Stimulated activated CD4-positive, alpha-beta T cell treated with anti-CD3 and anti-CD28 coated beads, TNF-alpha, amount 100 ng/mL, for 1 hour (primary cell): ENCODE measurements around the gene FN1.
A peak's percentile ranks its signal among the peaks of the same experiment; 100 is the strongest.
"Not testable (repeated sequence)": the region's sequence is repeated elsewhere in the genome, so short reads cannot be mapped to it uniquely, and the experiment has no call there.

Experiments
- DNase-seq, 3 donors: peaks; one replicate each; pipeline ENCODE4 v3.0.0-alpha.2; 2020; ENCODE audit warnings: low read depth in 3 of 3, low spot score in 1 of 3

FN1 gene

DNA sequence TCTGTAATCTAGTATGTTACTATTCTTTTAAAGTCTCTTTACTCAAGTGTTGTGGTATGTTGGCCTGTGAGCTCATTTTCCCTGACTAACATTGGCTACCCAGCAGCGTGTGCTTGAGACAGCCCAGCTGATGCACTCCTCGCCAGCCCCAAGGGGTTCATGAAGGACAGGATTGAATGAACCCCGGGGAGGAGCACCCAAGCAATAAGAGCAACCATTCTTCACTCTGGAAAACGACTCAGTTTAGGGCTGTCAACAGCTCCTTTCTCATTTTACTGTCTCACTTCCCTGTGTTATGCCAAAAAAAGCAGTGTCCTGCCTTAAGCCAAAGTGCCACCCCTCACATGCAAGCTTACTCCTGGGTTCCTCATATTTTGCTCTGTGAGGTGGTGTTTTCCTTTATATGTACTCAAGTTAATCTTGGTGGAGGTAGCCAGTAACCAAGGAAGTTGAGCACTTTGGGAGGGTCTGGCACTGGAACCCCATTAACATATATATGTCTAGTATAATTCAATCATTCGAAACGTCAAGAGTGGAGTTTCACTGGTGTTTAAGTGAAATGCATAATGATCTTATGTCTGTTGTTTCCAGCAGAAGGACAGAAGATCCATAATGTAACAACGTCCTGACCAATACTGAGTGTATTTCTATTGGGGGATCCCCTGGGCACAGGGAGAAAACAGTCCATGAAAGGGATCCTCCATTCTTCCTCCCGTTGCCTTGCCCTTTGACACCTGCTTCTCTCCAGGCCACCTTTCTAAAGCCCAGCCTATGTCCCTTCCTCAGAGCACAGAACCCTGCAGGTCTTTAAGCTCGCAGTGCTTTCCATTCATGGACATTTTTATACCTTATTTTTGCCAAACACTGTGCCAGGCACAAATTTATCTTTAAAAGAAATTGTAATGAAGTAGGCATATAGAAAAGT lies 80.8 kb downstream of the FN1 start:
- DNase-seq = no peak

DNA sequence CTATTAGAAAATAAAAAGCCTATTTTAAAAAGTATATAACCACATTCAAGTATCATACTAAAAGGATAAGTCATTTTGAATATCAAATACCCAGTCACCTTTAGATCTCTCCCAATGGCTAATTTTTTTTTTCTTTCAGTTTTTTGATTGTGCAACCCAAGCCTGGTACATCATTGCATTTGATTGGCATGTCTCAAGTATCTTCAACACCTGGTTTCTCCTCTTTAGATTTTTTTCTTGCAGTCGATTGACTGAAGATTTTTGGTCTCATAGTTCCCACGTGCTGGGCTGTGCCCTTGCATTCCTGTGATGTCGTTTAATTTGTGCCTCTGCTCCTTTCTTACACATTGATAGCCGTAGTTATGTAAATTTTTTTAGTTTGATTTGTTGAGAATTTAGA lies 83.3 kb downstream of the FN1 start:
- no peak for DNase-seq

DNA sequence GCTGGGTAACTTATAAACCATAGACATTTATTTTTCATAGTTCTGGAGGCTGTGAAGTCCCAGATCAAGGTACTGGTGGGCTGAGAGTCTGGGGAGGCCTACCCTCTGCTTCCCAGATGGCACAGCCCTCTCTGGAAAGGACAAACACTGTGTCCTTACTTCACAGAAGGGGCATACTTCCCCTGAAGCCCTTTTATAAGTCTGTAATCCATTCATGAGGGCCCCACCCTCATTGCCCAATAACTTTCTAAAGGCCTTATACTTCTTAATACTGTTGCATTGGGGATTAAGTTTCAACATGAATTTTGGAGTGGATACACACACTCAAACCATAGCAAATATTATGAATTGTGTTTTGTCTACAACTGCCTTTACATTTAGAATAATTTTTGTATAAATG lies 88.0 kb downstream of the FN1 start:
- DNase-seq = no peak

DNA sequence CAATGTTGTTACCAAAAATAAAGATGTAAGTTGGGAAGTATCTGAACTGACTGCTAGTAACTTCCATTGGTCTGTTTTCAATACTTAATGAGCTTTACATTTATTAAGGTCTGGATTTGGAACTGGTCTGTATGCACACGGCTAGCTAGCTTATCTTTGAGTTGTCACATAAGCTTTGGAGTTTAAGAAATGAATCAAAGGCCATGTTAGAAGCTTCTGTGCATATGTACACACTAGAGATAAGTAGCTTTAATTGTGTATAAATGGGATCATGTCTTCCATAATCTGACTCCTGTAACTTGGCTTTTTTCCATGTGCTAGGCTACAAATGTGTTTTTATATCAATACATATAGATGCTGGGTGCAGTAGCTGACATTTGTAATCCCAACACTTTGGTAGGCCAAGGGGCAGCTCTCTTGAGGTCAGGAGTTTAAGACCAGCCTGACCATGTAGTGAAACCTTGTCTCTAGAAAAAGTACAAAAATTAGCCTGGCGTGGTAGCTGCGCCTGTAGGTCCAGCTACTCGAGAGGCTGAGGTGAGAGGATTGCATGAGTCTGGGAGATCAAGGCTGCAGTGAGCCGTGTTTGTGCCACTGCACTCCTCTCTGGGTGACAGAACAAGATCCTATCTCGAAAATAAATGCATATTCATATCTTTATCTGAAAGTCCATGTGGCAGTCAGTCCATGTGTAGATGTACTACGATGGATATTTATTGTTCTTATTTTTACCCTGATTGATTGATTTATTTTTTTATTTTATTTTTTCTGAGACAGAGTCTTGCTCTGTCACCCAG lies 96.8 kb downstream of the FN1 start:
- no peak for DNase-seq

DNA sequence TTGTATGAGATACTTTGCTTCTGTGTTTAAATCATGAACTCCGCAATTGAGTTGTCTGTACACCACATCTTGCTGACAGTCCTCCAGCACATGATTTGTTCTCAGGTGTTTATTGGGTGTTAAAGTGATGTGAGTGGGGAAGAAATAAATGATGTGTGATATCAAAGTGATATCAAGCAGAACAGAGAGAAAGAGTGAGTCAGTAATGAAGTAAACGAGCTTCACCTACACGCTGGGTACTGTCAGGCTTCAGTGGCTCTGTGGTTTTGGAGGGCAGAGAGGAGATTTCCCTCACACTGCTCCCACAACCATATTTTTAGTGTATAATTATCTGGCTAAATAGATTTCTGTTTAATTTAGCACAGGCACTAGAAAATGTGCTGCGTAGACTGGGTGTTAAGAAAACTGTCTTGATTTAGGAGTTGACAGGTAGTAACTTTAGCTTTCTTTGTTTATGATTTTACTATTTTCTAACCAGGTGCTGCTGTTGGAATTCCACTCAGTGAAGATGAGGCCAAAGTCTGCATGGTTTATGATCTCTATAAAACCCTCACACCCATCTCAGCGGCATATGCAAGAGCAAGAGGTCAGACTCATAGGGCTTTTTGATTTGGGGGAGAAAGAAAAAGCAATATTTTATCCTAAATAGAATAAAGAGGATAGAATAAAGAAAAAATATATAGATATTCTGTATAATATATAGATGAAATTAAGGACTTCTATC lies 102.8 kb downstream of the FN1 start:
- no peak for DNase-seq

DNA sequence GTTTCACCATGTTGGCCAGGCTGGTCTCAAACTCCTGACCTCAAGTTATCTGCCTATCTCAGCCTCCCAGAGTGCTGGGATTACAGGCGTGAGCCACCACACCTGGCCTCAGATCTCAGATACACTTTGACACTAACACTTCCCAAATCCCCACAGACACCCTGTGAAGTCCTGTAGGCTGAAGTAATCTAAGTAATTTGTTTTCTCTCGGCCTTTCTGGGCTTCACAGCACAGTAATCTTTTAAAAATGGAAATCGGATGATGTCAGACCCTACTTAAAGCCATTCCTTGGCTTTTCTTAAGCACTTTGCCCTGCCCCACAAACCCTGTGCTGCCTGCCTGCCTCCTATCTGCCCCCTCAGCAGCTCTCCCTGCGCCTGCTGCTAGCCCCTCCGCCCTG lies 107.8 kb downstream of the FN1 start:
- DNase-seq = no peak

DNA sequence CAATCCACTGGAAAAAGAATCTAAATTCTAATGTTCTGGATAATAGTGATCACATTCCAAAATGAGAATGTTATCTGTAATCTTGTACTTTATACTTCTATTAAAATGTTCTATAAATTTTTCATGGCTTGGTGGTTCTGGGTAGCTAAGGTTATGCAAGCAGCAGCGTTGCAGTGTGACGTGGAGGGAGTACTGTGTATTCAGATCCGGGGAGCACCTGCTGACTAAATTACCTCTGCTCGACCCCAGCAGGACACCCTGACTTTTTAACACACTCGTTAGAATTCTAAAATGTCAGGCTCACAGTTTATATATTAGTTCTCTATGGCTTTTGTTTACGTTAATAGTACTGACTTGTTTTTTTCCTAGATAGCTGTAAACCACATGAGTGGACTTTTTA lies 111.1 kb downstream of the FN1 start:
- DNase-seq = no peak

DNA sequence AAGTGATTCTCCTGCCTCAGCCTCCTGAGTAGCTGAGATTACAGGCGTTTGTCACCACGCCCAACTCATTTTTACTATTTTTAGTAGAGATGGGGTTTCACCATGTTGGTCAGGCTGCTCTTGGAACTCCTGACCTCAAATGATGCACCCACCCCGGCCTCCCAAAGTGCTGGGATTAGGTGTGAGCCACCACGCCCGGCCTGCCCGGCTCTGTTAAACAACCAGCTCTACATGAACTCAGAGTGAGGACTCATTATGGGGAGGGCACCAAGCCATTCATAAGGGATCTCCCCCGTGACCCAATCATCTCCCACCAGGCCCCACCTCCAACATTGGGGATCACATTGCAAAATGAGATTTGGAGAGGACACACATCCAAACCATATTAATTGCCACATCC lies 115.2 kb downstream of the FN1 start:
- no peak for DNase-seq

DNA sequence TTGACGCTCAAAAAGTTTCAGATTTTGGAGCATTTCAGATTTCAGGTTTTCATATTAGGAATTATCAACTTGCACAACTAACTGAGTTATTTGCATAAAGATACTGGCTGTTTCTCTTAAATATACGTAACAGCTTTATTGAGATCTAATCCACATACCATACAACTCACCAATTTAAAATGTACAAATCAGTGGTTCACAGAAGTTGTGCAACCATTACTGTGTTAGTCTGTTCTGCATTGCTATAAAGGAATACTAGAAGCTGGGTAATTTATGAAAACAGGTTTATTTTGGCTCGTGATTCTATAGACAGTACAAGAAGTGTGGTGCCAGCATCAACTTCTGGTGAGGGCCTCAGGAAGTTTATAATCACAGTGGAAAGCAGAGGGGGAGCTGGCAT lies 115.8 kb downstream of the FN1 start:
- no peak for DNase-seq

DNA sequence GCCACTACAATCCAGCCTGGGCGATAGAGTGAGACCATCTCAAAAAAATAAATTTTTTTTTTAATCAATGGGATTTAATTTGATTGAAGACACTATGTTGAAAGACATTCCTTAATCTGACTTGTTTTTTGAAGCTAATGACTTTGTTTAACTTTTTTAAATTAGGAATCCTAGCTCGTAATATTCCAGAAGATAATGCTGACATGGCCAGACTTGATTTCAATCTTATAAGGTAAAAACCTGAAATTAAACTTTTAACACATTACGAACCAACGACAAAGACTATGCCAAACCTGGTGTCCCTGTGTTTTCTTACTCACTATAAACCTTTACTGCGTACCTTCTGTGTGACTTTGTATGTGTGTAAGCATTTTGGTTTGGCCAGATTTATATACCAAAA lies 116.4 kb downstream of the FN1 start:
- no peak for DNase-seq

DNA sequence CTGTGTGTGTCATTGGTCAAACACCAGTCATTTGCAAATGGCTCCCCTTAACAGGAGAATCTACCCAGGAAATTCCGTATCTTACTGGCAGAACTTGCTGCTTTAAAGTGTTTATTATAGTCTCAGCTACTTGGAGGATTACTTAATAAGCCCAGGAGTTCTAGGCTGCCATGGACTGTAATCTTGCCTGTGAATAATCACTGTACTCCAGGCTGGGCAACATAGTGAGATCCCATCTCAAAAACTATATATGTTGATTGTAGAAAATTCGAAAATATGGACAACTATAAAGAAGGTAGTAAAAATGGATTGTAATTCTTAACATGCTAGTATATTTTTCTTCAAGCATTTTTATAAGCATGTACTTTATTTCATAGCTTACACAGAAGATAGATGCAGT lies 119.5 kb downstream of the FN1 start:
- no peak for DNase-seq

DNA sequence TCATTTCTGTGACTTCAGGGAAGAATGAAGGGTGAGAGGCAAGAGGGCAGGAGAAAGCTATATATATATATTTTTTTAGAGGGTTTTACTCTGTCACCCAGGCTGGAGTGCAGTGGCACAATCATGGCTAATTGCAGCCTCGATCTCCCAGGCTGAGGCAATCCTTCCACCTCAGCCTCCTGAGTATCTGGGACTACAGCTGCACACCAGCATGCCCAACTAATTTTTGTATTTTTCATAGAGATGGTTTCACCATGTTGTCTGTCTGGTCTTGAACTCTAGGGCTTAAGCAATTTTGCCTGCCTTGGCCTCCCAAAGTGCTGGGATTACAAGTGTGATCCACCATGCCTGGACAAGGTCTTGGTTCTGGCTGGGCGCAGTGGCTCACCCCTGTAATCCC lies 120.6 kb downstream of the FN1 start:
- DNase-seq = no peak

DNA sequence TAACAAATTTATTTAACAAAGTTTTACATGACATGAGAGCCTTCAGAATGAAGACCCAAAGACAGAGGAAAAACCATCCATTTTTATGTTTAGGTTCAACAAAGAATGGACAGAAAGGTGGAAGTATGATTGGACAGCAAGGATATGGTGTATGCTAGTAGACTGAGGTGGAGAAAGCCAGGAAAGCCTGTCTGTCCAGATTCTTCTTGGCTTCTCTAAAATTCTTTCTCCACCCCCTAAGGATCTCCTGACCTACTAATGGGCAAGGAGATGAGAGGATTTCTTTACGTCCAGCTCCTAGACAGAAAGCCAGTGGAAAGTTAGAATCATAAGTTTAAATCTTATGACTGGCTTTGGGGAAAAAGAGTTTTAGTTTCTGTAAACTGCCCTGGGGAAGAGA lies 121.0 kb downstream of the FN1 start:
- no peak for DNase-seq

DNA sequence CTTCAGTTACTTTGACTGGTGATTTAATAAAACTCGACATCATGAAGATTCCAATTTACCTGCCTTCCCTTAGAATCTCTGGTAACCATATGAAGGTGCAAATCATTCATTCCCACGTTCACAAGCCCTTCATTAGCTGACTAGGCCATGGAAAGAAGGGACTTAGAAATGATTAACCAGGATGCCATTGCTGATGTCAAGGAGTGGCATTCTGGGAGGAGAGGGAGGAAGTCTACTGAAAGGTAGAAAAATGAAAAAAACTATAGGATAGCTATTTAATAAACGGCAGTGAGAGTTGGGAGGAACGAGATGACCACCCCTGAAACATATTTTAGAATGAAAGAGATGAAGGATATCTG lies 122.6 kb downstream of the FN1 start:
- no peak for DNase-seq

DNA sequence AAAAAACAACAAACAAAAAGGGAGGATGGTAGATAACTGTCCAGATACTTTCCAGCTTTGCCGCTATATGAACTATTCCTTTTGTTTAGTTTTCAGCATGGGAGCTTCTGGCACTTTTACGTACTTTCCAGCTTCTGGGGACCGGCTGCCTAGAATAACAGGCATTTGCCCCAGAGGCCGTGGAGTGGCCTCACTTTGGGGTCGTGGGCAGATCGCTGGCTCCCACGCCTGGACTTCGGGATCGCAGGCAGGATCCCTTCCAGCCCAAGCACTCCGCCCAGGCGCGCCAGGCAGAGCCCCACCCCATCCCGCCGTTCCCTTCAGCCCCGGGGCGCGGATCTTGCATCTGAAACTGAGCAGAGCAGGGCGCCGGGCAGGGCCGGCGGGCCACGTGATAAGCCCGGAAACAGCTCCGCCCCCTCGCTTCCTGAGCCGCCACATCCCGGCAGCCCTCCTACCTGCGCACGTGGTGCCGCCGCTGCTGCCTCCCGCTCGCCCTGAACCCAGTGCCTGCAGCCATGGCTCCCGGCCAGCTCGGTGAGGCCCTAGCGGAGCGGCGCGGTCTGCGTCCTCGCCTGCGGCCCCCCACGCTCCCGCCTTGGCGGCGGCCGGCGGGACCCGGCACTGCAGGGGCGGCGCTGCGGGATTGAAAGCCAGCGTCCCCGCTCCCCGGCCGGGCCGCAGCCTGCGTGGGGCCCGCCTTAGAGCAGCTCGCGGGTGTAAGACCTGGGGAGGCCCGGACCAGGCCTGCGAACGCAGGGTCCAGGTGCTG lies 124.1 kb downstream of the FN1 start, which contains the start of gene ATIC:
Gene ATIC (plus strand): TSS at position 435 of the 772 bp plus-strand sequence. CDS start 84 bp downstream, at position 519.
- peak; percentile 70 to 84 (median 73) for DNase-seq

DNA sequence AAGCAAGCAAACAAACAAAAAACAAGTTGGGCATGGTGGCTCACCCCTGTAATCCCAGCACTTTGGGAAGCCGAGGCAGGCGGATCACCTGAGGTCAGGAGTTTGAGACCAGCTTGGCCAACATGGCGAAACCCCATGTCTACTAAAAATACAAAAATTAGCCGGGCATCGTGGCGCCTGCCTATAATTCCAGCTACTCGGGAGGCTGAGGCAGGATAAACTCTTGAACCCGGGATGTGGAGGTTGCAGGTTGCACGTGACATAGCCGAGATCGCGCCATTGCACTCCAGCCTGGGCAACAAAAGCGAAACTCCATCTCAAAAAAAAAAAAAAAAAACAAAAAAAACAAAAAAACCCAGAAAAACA lies 124.6 kb downstream of the FN1 start:
- not testable (repeated sequence) for DNase-seq
